Measurements from ENCODE around the gene GASK1A.

DNA sequence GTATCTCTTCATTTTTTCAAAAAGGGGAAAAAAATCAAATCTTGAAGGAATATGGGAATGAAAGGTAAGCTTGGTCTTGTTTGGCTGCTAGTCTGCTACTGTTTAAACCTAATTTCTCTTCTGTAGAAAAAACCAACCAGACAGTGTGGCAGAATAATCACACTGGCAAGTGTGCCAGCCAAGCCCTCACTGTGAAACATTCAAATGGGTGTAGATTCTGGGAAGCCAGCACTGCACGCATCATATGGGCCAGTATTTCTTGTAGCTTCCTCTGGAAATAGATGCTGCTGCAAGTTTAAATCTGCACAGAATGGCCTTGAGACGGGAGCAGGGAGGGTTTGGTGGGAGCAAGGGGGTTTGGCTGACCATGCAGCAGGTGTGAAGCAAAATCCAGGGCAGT, 64.7 kb downstream of the GASK1A start:
- no peak for TF ChIP-seq POLR2A (IDR thresholded peaks at IDR 0.05; ENCODE audit: low read length)
- no peak for TF ChIP-seq GATA1 (IDR thresholded peaks at IDR 0.05; ENCODE audit: low read depth, low read length)
